Ovary (tissue), 9 donors: ENCODE measurements around the gene SLC6A9. TPM values are rescaled to one million over a fixed set of nuclear protein-coding genes. Genes with fewer than 3 reads are reported as not detected.

Source experiments
- DNase-seq, 5 donors: peaks; one replicate each; pipeline ENCODE4 v3.0.0-alpha.2; 2019 to 2020
- H3K27ac ChIP-seq, 2 donors: fragments of 200-600 bp; one replicate each; pipeline versions ENCODE4 v1.5.1 to v1.8.0; 2019 to 2022
- H3K27me3 ChIP-seq: fragments of 200-600 bp; one replicate; pipeline ENCODE4 v1.8.0; 2022
- H3K36me3 ChIP-seq: fragments of 200-600 bp; sonication (generic); one replicate; pipeline ENCODE4 v1.5.1; 2019
- H3K4me1 ChIP-seq: one replicate; pipeline ENCODE4 v1.8.1; 2013; ENCODE audit warnings: mild to moderate bottlenecking, moderate library complexity; ENCODE audit not compliant: insufficient read depth
- H3K4me3 ChIP-seq: fragments of 200-600 bp; sonication (generic); one replicate; pipeline ENCODE4 v1.5.1; 2017
- H3K9me3 ChIP-seq, 2 donors: fragments of 200-600 bp in 1 of 2; sonication (generic) in 1 of 2; one replicate each; pipeline versions ENCODE4 v1.5.1 to v1.8.1; 2013 to 2019; ENCODE audit warnings: mild to moderate bottlenecking in 1 of 2, moderate library complexity in 1 of 2
- EP300 ChIP-seq: sonication (generic); formaldehyde crosslinking; IDR thresholded peaks from one replicate; pipeline ENCODE4 v1.6.1; 2017; ENCODE audit warnings: antibody characterized with exemption
- POLR2A ChIP-seq: fragments of 450-650 bp; IDR thresholded peaks from one replicate; pipeline ENCODE4 v1.6.1; 2017; ENCODE audit warnings: antibody characterized with exemption, mild to moderate bottlenecking, moderate library complexity
- WGBS, 3 donors: extraction: QIAGEN DNeasy Blood & Tissue Kit in 1 of 3; methylation state at CpG; one replicate each; pipeline versions ENCODE4 v1.1.5 to v1.1.7; 2013 to 2017; 5-methylcytosine and 5-hydroxymethylcytosine counted together
- intact Hi-C, 4 donors: fragments of 100-400 bp; cut with DNase I; formaldehyde crosslinking; loops; one replicate each; pipeline versions ENCODE4 v1.11.0 to v1.15.1; 2022 to 2023
- polyA plus RNA-seq, 2 donors: library from polyadenylated mRNA; stranded (reverse); fragments of 200-250 nt in 1 of 2; fragments of 350-450 nt in 1 of 2; fragmentation: Illumina TruSeq in 1 of 2; extraction: RNeasy Lipid Tissue Mini Kit (QIAGEN cat#74804) in 1 of 2; gene quantifications; one replicate each; pipeline ENCODE4 v1.2.3, GENCODE V29; 2013 to 2014
- total RNA-seq, 7 donors: library from RNA; depleted of rRNA in 2 of 7; stranded (reverse); fragments of >200 nt in 2 of 7; fragmentation: NEBNext Ultra II Directional in 3 of 7; extraction: Animal tissue kit (Norgen Biotek cat#: 25700) in 3 of 7; gene quantifications; one replicate each; pipeline versions ENCODE4 v1.1.0 to v1.2.4, GENCODE V29; 2016 to 2023
- TF ChIP-seq, protein P1 (sequence below), 3 donors: fragments of 450-650 bp in 2 of 3; fragments of 200-600 bp in 1 of 3; IDR thresholded peaks; one replicate each; pipeline versions ENCODE4 v1.5.1 to v1.8.0; 2016 to 2022; ENCODE audit warnings: antibody characterized with exemption in 3 of 3, mild to moderate bottlenecking in 1 of 3
- donor health status: DM: no; HTN: no; CAD: no; lungs with moderate emphysema.
- donor health status: DM: no; HTN: no; CAD: no.
- donor health status: Bipolar disorder and iron deficiency.
- donor health status: DM: yes; HTN: yes; CAD: no.
- donor health status: DM: no; HTN: no; CAD: no.
- donor health status: DM: yes; HTN: yes; CAD: no.

Gene SLC6A9
- total and polyA plus RNA-seq, 9 donors, result 1.1 to 74.1 (median 4.6) TPM

DNA sequence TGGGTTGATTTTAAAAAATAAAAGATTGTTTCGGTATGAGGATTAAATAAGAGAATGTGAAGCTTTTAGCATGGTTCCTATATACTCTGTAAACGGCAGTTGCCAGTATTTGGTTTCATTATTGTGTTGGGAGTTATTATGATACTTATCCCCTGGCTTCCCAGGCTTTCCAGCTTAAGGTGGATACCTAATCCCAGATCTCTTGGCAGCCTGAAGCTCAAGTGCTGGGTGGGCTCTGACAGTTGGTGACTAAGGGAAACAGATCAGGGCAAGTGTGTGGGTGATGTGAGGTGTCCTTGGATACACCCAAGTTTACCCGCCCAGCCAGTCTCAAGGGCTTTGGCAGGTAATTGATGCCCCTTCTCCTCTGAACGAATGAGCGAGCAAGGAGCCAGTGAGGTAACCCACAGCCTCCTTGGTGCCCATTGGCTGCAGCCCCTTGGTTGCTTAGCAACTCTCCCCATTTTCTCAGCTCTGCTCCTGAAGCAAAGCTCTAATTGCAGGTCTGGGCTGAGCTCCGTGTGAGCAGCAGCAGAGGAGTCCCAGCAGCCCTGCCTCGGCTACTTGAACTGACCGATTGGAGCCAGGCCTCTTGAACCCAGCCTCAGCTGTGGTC, 78.4 kb downstream of the SLC6A9 start:
- Histone ChIP-seq H3K9me3 (no peaks in the 10 kb centered on the region), H3K27ac (no peak overlapping the region), H3K27me3 (no peaks in the 10 kb centered on the region), H3K36me3 (no peaks in the 10 kb centered on the region), H3K4me1 (peaks cover 5% of the 10 kb centered on the region), H3K4me3 (no peak overlapping the region)
- WGBS, 3 donors, result 56 to 69% (median 59%) methylated on average over 8 of the region's 8 CpGs
- DNase-seq, result no peak
- no peak for TF ChIP-seq POLR2A
- TF ChIP-seq, protein P1, sequence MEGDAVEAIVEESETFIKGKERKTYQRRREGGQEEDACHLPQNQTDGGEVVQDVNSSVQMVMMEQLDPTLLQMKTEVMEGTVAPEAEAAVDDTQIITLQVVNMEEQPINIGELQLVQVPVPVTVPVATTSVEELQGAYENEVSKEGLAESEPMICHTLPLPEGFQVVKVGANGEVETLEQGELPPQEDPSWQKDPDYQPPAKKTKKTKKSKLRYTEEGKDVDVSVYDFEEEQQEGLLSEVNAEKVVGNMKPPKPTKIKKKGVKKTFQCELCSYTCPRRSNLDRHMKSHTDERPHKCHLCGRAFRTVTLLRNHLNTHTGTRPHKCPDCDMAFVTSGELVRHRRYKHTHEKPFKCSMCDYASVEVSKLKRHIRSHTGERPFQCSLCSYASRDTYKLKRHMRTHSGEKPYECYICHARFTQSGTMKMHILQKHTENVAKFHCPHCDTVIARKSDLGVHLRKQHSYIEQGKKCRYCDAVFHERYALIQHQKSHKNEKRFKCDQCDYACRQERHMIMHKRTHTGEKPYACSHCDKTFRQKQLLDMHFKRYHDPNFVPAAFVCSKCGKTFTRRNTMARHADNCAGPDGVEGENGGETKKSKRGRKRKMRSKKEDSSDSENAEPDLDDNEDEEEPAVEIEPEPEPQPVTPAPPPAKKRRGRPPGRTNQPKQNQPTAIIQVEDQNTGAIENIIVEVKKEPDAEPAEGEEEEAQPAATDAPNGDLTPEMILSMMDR (IDR thresholded peaks at IDR 0.05), result no peak
- TF ChIP-seq EP300, result no peak
- intact Hi-C loops, result no loop called here

GRCh38 chr1:43951021-43951985, 80.0 kb downstream of the SLC6A9 start:
- Histone ChIP-seq H3K4me1 (peaks cover 9% of the 10 kb centered on the region), H3K27me3 (no peaks in the 10 kb centered on the region), H3K9me3 (no peaks in the 10 kb centered on the region), H3K36me3 (no peaks in the 10 kb centered on the region), H3K4me3 (no peak overlapping the region), H3K27ac (no peak overlapping the region)
- no peak for DNase-seq
- WGBS, 3 donors, result 86 to 90% (median 87%) methylated on average over 4 of the region's 4 CpGs
- TF ChIP-seq EP300, result no peak
- no peak for TF ChIP-seq POLR2A
- TF ChIP-seq, protein P1 (IDR thresholded peaks at IDR 0.05), result no peak
- intact Hi-C loops, result no loop called here

GRCh38 chr1:43949678-43950077, 81.6 kb downstream of the SLC6A9 start:
- 61 to 84% (median 68%) methylated on average over 12 to 13 of the region's 13 CpGs for WGBS, 3 donors
- H3K27me3 ChIP-seq, result no peaks in the 10 kb centered on the region
- no peaks in the 10 kb centered on the region for H3K36me3 ChIP-seq
- peaks cover 9% of the 10 kb centered on the region for H3K4me1 ChIP-seq
- no peak for DNase-seq
- H3K9me3 ChIP-seq, result no peaks in the 10 kb centered on the region
- TF ChIP-seq, protein P1 (IDR thresholded peaks at IDR 0.05), result no peak
- no peak for TF ChIP-seq EP300
- no peak for TF ChIP-seq POLR2A
- H3K4me3 ChIP-seq, result no peak overlapping the region
- no peak overlapping the region for H3K27ac ChIP-seq
- intact Hi-C loops, result no loop called here

- TF ChIP-seq EP300, result no peak
- no peak for TF ChIP-seq POLR2A
- Histone ChIP-seq H3K9me3 (no peaks in the 10 kb centered on the region), H3K36me3 (no peaks in the 10 kb centered on the region), H3K4me1 (peaks cover 9% of the 10 kb centered on the region), H3K27ac (no peak overlapping the region), H3K4me3 (peak overlapping the region; percentile 82), H3K27me3 (no peaks in the 10 kb centered on the region)
- 0 to 8% (median 5%) methylated on average over 3 of the region's 3 CpGs for WGBS, 3 donors
- no peak for DNase-seq
- intact Hi-C loops, result no loop called here
Measured at GRCh38 chr1:43947874-43948437, 83.3 kb downstream of the SLC6A9 start.
